GM21367 (cell line): ENCODE results near the gene TMEM134.
"Not testable (repeated sequence)": the region's sequence is repeated elsewhere in the genome, so short reads cannot be mapped to it uniquely, and the experiment has no call there.

Experiments used
- ATAC-seq: cut with Tn5 transposase; IDR thresholded peaks from one replicate; pipeline ENCODE4 v1.9.1; 2021; ENCODE audit not compliant: unreplicated experiment

The TMEM134 gene

DNA sequence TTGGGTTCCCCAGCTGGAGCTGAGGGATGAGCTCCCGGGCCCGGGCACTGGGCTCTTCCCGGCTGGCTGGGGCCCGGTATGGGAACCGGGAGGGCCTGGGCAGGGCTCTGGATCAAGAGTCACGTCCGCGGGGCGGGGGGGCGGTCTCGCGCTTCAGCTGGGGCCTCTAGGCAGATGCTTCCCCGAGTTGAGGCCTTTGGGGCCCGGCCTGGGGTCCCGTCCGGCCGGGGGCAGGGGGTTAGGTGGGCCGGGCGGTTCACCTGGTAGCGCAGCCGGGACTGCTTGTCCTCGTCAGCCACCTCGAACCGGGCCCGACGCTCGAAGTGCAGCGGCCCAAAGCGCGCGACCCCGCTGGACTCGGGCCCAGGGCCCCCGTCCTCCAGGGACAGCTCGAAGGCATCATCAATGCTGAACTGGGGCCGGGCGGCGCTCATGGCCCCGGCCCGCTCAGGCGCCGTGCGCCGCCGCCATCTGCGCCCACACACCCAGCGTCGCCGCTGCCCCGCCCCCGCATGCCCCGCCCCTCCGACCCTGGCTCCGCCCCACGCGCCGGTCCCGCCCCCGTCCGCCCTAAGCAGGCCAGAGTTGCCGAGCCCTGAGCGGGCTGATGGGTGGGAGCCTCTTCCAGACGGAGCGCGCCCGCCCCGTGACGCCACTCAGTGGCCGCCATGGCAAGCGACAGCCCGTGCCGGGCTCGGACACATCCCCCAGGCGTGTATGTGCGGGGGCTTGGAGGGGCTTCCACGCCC lies at the start of gene TMEM134:
Gene TMEM134, minus strand, starts transcription at position 493 of the 749 bp plus-strand sequence. Its CDS starts 59 bp downstream, at position 434.
- peak; percentile 43 for ATAC-seq

DNA sequence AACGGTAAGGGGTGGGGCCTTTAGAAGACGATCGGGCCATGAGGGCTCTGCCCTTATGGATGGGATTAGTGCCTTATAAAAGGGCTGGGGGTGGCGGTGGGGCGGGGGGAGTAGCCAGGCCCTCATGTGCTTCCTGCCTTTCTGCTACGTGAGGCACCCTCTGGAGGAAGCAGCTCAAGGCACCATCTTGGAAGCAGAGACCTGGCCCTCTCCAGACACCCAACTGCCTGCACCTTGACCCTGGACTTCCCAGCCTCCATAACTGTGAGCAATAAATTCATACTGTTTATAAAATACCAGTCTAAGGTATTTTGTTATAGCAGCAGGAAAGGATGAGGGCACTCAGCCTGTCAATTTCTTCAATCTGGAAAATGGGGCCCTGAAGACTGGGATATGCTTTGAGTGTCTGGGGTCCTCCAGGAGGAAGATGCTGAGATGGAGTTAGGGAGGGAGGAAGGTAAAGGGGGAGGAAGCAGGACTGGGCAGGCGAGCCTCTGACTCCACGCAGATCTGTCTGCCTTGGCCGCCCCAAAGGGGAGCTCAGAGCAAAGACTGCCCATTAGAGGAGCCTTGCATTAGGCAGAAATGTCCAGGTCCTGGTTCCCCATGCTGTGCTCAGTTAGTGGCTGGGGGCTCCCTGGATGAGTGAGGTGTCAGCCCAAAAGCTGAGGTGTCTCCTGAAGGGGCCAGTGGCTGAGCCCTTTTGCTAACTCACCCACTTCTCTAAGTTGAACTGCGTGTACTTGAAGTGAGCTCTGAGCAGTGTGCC lies 48.9 kb upstream of the TMEM134 start:
- ATAC-seq, result no peak

- no peak for ATAC-seq
Measured at GRCh38 chr11:67516806-67517205, 47.8 kb upstream of the TMEM134 start.

DNA sequence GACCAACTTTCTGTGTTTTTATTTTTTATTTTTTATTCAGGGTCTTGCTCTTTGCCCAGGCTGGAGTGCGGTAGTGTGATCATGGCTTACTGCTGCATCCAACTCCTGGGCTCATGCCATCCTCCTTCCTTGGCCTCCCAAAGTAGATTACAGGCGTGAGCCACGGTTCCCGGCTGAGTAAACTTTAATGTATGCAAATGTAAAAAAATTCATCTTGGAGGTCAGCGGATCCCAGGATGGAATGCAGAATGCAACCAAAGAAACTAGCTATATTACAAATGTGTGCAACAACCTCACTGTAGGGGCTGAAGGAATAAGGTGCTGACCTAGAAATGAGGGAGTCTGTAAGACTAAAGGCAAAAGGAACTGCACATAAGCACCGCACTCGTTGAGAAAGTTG lies 45.1 kb upstream of the TMEM134 start:
- ATAC-seq, result no peak

- not testable (repeated sequence) for ATAC-seq
Measured at GRCh38 chr11:67511558-67511957, 42.5 kb upstream of the TMEM134 start.

- no peak for ATAC-seq
Measured at GRCh38 chr11:67510023-67510345, 40.9 kb upstream of the TMEM134 start.

DNA sequence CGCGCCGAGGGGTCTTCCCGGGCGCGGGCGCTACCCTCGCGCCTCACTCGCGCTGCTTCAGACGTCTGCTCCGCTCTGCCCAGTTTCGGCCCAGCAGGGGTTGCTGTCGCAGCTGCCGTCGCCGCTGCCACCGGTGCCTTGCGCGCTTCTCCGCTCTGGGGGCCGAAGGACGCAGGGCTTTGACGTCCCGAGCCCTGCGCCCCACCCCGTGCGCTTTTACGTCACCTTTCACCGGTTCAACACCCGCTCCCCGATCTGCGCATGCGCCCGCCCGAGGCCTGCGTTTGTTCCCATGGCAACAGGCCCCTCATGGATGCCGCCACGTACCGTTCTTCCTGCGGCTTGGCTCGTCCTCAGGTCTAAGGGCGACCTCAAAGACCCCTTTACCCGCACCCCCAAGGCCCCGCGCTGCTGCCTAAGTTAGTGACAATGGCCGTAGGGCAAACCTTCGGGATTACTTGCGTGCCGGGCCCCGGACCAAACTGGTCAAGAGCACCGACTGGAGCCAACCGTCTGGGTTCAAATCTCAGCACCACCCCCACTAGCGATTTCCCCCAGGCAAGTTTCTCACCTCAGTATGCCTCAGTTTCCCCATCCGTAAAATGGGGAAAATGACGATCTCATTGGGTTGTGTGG lies 39.6 kb upstream of the TMEM134 start:
- peak; percentile 24 for ATAC-seq

DNA sequence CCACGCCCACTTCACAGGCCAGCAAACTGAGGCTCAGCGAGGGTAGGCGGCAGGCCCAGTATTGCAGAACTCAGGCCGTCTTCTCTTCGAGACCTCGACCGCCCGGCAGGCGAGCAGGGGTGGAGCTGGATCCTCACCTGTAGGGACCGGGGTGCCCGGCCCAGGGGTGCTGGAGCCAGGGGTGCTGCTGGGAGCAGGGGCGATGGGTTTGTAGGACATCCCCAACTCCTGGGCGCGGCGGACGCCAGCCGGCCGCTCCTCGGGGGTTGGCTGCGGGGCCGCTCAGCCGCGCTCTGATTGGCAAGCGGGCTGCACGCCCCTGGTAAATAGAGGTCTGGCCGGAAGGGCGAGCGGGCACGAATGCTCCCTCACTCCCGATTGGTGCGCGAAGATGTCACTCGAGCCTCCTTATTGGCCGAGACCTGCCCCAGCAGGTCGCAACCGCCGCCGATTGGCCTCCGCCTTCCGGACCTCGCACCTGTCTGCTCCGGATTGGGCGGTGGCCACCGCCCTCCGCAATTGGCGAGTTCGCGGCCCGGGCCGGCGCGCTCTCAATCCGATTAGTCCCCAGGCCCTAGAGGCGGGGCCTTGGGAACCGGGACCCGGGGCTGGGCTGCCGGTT lies 38.9 kb upstream of the TMEM134 start, which contains the start of gene CDK2AP2:
Gene CDK2AP2, minus strand, starts transcription at position 299 of the 622 bp plus-strand sequence. Its CDS starts 80 bp downstream, at position 219.
- ATAC-seq, result peak; percentile 55

DNA sequence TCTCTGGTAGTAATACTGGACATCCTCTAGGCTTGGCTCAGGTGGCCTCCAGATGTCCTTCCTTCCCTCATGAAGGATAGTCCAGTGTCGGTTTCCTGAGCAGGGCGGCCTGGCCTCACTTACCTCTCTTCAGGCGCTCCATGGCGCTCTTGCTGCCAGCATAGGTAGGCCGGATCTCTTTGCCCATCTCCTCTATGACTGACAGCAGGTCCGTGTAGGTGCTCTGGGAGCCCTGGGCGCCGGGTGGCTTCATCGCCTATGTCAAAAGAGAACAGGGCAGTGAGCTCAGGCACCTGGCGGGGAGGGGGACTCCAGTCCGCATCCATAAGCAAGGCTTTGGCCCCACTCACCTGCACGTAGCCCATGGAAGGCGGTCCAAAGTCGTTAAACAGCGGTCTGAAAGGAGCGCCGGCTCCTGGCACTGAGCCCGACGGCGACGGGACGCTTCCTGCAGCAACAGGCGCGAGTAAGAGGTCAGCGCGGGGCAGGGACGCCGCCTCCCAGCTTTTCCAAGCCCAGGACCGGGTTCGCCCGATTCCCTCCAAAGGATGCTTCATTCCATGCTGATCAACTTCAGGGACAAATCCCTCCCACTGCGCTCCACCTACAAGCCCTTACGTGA lies 38.3 kb upstream of the TMEM134 start:
- no peak for ATAC-seq

DNA sequence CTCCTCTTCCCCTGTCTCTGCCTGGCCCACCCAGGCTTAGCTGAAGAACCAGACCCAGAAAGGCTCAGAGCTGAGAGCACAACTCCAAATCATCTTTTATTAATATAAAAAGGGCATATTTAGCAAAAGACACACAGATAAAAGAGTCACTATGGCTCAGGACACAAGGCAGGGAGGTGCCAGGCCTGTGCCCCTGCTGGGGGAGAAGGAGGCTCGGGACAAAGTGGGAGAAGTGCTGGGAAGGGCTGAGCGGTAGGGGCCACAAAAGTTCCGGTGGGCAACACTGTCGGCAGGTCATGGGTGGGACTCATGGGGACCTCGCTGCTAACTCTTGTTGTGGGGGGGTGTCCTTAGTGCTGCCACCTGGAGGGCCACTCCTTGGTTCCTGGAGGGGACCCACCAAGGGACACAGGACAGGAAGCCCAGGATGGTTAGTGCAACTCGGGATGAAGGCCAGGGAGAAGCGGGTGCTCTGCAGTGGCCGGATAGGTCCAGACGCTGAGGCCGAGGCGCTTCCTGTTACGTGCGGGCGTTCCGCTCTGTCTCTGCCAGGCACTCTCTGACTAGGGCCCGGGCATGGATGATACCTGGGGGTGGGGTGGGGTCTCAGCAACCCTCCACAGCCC lies 37.5 kb upstream of the TMEM134 start:
- no peak for ATAC-seq

DNA sequence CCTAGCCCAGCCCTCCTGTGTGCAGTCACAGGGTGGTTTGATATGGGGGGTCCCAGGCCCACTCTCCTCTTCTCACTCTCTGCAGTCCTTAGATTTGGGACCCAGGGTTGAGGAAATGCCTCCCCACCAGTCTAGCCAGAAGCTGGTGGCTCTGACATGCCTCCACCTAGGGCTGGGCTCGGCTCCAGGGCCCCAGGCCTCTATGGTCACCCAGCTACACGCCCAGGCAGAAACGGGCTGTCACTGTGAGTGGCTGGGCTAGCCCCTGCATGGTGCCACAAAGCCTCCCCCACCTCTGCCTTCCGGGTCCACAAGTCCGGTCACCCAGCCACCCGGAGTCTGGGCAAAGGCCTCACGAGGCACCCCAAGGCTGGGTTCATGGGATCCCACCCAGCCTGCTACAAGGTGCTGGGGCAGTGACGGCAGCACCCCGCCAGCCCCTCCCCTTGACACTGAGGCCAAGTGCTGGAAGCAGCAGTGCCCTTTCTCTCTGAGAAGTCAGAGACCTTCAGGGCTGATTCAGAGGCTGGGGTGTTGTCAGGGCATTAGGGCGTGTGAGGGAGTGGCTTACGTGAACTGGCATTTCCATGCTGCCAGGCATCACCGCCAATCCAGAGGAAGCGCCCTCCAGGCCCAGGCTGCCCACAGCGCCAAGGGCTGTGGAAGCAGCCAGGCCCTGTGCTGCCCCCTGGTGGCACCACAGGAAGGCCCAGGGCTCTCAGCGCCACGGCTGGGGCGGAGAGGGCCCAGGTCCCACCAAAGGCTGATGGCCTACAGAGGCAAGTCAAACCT lies 36.8 kb upstream of the TMEM134 start:
- no peak for ATAC-seq

- ATAC-seq, result no peak
Measured at GRCh38 chr11:67504950-67505581, 36.0 kb upstream of the TMEM134 start, which contains the start of gene PITPNM1. Gene PITPNM1 (minus strand): TSS chr11:67505363. CDS start chr11:67504180, 1,183 bp downstream.

DNA sequence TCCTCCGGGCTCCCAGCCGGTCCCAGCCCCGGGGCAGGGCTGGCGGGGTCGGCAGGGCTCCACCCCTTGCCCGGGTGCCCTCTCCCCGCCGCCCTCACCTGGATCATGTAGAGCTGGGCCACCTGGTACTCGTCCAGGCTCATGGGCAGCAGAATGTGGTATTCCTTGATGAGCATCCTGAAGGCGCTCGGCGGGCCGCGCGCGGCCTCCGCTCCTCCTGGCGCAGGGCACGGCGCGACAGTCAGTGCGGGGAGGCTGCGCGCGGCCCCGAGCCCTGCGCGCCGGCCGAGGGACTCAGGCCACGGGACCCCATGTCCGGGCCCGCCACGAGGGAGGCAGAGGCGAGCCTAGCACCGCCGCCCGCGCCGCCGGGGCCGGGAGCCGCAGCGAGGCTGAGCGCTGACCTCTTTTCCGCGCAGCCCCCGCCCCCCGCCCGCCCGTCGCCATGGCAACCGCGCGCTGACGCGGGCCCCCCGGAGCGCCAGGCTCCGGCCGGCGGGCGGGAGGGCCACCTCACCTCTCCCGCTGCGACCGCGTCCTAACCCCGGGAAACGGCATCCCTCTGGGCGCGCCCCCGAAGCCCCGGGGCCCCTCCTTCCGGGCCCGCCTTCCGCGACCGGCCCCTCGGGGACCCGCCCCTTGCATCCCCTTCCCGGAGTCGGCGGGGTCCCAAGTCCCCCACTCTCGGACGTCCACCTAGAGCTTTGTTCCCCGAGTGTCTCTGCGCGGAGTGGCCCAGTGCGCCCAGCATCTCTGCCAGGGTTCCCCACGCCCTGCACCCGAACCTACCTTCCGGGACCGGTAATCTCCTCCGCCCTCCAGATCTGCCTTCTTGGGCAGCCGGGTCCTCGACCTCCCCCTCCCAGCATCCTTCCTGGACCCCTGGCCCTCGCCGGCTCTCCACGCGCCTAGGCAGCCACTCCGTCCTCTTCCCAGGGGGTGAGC lies 35.2 kb upstream of the TMEM134 start:
- ATAC-seq, result no peak

DNA sequence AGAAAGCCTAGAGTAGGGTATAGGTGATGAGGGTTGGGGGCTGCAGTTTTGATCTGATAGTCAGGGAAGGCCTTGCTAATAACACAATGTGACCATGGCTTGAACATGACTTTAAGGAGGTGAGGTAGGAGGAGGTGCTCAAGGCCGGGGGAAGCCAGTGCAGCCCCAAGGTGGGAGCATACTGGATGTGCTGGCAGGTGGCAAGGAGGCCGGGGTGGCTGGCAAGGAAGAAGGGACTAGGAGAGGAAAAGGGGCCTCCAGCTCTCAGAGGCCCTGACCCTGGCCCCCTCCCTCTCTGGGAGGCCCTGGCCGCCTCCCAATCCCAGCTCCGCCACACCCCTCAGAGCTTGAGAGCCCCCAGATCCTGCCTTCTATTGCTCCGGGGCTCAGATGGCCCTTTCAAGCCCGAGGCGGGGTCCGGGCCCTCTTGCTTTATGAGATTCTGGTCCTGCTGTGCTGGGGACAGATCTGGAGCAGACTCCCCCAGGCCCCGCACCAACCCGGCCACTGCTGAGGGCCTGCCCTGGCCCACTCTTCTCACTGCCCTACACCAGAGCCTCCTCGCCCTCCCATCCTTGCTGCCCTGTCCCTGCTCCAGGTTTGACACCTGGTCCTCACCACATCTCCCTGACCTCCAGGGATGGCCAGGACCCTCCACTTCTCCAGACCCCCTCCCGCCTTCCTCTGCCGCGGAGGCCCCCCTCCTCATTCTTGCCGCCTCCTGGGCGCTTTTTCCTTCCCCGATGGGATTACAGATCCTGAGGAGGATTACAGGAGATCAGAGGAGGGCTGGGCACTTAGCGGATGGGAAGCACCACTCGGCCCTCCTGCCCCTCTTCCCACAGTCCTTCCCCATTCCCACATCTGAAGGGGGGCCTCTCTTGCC lies 34.3 kb upstream of the TMEM134 start:
- ATAC-seq, result no peak

- ATAC-seq, result no peak
Measured at GRCh38 chr11:67502328-67502979, 33.4 kb upstream of the TMEM134 start.

DNA sequence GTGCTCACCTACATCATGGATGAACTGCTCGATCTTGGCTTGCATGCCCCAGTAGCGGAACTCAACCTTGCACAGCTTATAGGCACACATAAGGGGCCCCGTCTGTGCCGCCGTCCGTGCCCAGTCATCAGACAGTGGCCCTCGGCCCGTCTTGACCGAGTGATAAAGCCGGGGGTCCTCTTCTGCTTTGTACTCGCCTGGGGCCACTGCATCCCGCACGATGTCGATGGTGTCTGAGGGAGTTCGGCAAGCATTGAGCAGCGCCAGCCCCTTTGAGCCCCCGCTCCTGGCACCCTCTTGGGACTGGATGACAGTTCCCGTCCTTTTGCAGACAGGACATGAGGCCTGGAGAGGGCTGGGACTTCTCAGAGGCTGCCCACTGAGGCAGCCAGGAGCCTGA lies 32.8 kb upstream of the TMEM134 start:
- no peak for ATAC-seq
